Kidney (tissue), 14 donors: ENCODE measurements around the gene CCL13. TPM values are rescaled to one million over a fixed set of nuclear protein-coding genes. Genes with fewer than 3 reads are reported as not detected.
"Not testable (repeated sequence)": the region's sequence is repeated elsewhere in the genome, so short reads cannot be mapped to it uniquely, and the experiment has no call there.

ENCODE experiments used
- DNase-seq, 5 donors: peaks; one replicate each; pipeline ENCODE4 v3.0.0-alpha.2; 2013 to 2020
- FAIRE-seq: peaks from 2 replicates; lab custom pipeline; 2012; peaks lifted over from hg19 to GRCh38; lab: Jason Lieb, UNC
- H3K27ac ChIP-seq, 2 donors: one replicate each; pipeline ENCODE4 v1.7.0; 2013; ENCODE audit warnings: low read depth in 2 of 2, low read length in 2 of 2, inconsistent platforms in 1 of 2
- H3K27me3 ChIP-seq: one replicate; pipeline ENCODE4 v1.7.1; 2013; ENCODE audit warnings: low read length, inconsistent platforms; ENCODE audit not compliant: control insufficient read depth, insufficient read depth
- H3K36me3 ChIP-seq, 3 donors: one replicate each; pipeline versions ENCODE4 v1.7.0 to v1.7.1; 2013; ENCODE audit warnings: low read length in 3 of 3, control low read depth in 1 of 3, inconsistent platforms in 1 of 3; ENCODE audit not compliant: insufficient read depth in 3 of 3, control insufficient read depth in 2 of 3
- H3K4me1 ChIP-seq, 3 donors: one replicate each; pipeline versions ENCODE4 v1.7.0 to v1.7.1; 2013; ENCODE audit warnings: low read length in 3 of 3, inconsistent platforms in 1 of 3, low read depth in 1 of 3; ENCODE audit not compliant: control insufficient read depth in 2 of 3, insufficient read depth in 2 of 3
- H3K4me3 ChIP-seq, 3 donors: one replicate each; pipeline versions ENCODE4 v1.7.0 to v1.8.1; 2013; ENCODE audit warnings: low read length in 3 of 3, control low read depth in 1 of 3, inconsistent platforms in 1 of 3
- H3K9ac ChIP-seq, 3 donors: one replicate each; pipeline versions ENCODE4 v1.7.0 to v1.7.1; 2013; ENCODE audit warnings: low read length in 3 of 3, control low read depth in 1 of 3, inconsistent platforms in 1 of 3
- H3K9me3 ChIP-seq, 3 donors: one replicate each; pipeline versions ENCODE4 v1.7.0 to v1.7.1; 2013; ENCODE audit warnings: low read length in 3 of 3, control low read depth in 1 of 3, inconsistent platforms in 1 of 3; ENCODE audit not compliant: control insufficient read depth in 2 of 3, insufficient read depth in 1 of 3
- CTCF ChIP-seq: IDR thresholded peaks from 3 replicates; pipeline ENCODE4 v1.5.1; 2012; ENCODE audit warnings: mild to moderate bottlenecking, moderate library complexity, borderline replicate concordance; ENCODE audit not compliant: insufficient read depth; ENCODE audit errors: extremely low read depth
- intact Hi-C: fragments of 100-400 bp; cut with DNase I; formaldehyde crosslinking; loops from one replicate; pipeline ENCODE4 v1.11.1; 2022
- polyA plus RNA-seq: library from polyadenylated mRNA; stranded (reverse); fragments of 350-450 nt; fragmentation: Illumina TruSeq; extraction: RNeasy Lipid Tissue Mini Kit (QIAGEN cat#74804); gene quantifications from one replicate; pipeline ENCODE4 v1.2.3, GENCODE V29; 2014; ENCODE audit warnings: low read depth, low replicate concordance; ENCODE audit not compliant: insufficient read depth
- total RNA-seq: library from RNA; stranded (reverse); fragmentation: NEBNext Ultra II Directional; extraction: Animal tissue kit (Norgen Biotek cat#: 25700); gene quantifications from one replicate; pipeline ENCODE4 v1.2.1, GENCODE V29; 2021
- donor health status: control.
- donor health status: control.
- donor health status: control.
- donor health status: control.
- donor health status: control.
- donor health status: DM: yes; HTN: yes; CAD: no.
- donor health status: Normal renal cell carcinoma (clear cell type).

CCL13 gene
- total and polyA plus RNA-seq, 2 donors from 2014 or later: 1.1 TPM; not detected in 1

- TF ChIP-seq CTCF: no peak
These were observed 34.3 kb upstream of the CCL13 start for GRCh38 chr17:34321964-34322363.

GRCh38 chr17:34327580-34327979, 28.7 kb upstream of the CCL13 start:
- H3K4me1 ChIP-seq, FAIRE-seq, H3K9ac ChIP-seq, H3K27me3 ChIP-seq, H3K9me3 ChIP-seq, H3K36me3 ChIP-seq, H3K27ac ChIP-seq, H3K4me3 ChIP-seq, intact Hi-C loops: not testable (repeated sequence)
- peak in 2 of 5 donors; percentile 24 to 52 for DNase-seq

More at GRCh38 chr17:34321964-34322363, 34.3 kb upstream of the CCL13 start:
- peaks cover 0 to 8% (median 0%) of the 10 kb centered on the region in 3 donors for H3K9me3 ChIP-seq
- intact Hi-C loops: no loop called here
- no peak overlapping the region for H3K4me3 ChIP-seq
- FAIRE-seq (no peak), DNase-seq (no peak)
- H3K9ac ChIP-seq: no peak overlapping the region
- H3K4me1 ChIP-seq: no peaks in the 10 kb centered on the region
- no peaks in the 10 kb centered on the region for H3K36me3 ChIP-seq
- H3K27me3 ChIP-seq: no peaks in the 10 kb centered on the region
- no peak overlapping the region for H3K27ac ChIP-seq

- no peak for TF ChIP-seq CTCF
- no peak overlapping the region for H3K9ac ChIP-seq
- no peaks in the 10 kb centered on the region for H3K9me3 ChIP-seq
- H3K4me3 ChIP-seq: no peak overlapping the region
- no peaks in the 10 kb centered on the region for H3K36me3 ChIP-seq
- no peaks in the 10 kb centered on the region for H3K4me1 ChIP-seq
- no peak overlapping the region for H3K27ac ChIP-seq
- H3K27me3 ChIP-seq: no peaks in the 10 kb centered on the region
- intact Hi-C loops: no loop called here
- no peak for FAIRE-seq
- no peak for DNase-seq
These were observed 18.6 kb upstream of the CCL13 start for GRCh38 chr17:34337701-34338100.

- no peak for TF ChIP-seq CTCF
- Histone ChIP-seq H3K27ac (no peak overlapping the region), H3K4me3 (no peak overlapping the region), H3K9me3 (no peaks in the 10 kb centered on the region), H3K9ac (no peak overlapping the region), H3K36me3 (no peaks in the 10 kb centered on the region), H3K4me1 (no peaks in the 10 kb centered on the region), H3K27me3 (no peaks in the 10 kb centered on the region)
- FAIRE-seq (no peak), DNase-seq (no peak)
- intact Hi-C loops: no loop called here
These were observed 17.0 kb upstream of the CCL13 start for GRCh38 chr17:34339138-34339770.
